Effector CD4-positive, alpha-beta T cell (primary cell): Measurements from ENCODE around the gene PLG.
A peak's percentile ranks its signal among the peaks of the same experiment; 100 is the strongest.
"Not testable (repeated sequence)": the region's sequence is repeated elsewhere in the genome, so short reads cannot be mapped to it uniquely, and the experiment has no call there.

Experiments used
- DNase-seq: peaks from one replicate; pipeline ENCODE4 v3.0.0-alpha.2; 2020

Gene PLG

DNA sequence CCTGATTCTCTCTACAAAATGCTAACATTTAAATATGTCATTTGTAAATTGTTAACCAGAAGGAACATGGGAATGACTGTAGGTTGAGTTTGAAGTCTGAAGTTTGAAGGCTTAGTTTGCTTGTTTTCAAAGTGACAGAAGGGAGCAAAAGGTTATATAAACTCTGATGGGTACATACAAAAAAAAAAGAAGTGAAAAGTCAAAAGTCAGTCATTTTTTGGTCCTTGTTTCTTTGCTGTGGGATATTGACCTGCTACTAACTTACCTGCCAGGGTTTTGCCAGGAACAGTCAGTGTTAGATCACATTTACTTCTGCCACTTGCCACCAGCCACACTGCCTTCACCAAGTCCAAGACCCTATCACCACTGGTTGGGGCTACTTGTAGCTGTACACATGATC lies 6.9 kb downstream of the PLG start:
- not testable (repeated sequence) for DNase-seq

- DNase-seq = no peak
These were observed 12.8 kb downstream of the PLG start for GRCh38 chr6:160714731-160715316.

GRCh38 chr6:160730911-160731310 lies 28.9 kb downstream of the PLG start:
- no peak for DNase-seq

DNA sequence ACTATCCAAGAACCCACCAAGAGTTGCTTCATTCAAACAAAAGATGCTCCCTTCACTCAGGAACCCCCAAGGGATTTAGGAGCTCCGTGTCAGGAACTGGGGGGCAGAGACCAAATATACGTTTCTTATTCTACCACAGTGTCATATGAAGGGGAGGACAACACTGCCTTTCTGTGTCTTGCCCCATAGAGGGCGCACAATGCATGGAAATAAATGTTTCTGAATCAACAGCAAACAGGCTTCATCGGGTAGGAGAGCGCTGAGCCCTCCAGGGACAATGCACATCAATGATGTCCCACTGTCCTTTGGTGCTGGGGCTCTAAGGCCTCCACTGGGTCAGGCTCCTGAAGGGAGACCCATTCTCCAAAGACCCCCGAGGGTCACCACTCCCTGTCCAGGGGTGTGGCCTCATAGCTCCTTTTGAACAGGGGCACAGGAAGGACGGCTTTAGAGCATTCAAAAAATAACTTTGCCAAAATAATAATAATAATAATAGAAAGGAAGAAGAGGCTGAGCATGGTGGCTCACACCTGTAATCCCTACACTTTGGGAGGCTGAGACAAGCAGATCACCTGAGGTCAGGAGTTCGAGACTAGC lies 31.1 kb downstream of the PLG start:
- DNase-seq = no peak

DNA sequence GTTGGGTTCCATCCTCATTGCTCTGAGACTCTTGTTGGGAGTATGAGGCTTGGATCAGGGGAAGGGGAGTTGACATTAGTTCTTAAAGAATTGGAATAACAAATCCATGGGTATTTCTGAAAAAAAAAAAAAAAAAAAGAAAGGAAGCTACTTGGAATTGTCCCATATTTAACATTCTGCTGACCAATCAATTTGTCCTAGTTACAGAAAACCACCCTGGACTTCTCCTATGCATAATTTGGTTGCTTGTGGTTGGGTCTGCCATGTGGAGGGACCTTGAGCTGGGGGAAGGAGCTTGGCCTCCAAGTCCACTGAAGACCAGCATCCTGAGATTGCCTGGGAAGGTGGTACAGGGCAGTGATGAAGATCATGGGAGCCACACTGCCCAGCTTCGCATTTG lies 32.6 kb downstream of the PLG start:
- no peak for DNase-seq

DNA sequence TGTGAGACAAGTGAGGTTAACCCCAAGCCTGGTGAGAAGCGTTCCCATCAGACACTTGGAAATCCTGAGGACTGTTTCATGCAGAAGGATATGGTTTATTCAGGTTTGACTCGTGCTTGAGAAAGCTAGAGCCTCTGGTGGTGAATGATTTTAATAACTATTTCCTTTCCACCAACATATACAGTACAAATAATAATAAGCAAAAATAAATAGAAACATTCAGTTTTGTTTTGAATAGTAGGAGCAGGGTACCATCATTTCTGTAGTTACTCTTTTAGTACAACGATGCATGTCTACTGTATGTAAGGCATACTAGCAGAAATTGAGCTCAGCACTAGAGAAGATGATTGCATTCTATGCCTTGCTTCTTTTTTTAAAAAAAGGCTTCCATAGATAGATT lies 33.5 kb downstream of the PLG start:
- DNase-seq = no peak

DNA sequence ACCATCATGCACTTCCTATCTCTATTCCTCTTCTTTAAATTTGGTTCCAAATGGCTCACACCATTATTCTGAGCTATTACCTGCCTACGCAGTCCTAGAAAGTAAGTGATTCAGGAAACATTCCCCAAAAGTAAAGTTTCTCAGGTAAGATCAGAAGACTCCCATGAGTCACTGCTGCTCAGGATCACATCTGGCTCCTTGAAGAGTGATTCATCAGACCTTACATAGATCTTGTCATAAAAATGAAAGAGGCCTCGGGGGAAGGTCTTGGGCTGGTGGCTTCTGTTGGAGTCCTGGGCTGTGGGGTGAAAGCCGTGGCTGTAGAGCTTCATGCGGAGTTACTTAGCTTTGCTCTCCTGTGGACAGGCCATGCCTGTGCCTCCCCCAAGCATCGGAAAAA lies 35.9 kb downstream of the PLG start:
- DNase-seq = no peak

DNA sequence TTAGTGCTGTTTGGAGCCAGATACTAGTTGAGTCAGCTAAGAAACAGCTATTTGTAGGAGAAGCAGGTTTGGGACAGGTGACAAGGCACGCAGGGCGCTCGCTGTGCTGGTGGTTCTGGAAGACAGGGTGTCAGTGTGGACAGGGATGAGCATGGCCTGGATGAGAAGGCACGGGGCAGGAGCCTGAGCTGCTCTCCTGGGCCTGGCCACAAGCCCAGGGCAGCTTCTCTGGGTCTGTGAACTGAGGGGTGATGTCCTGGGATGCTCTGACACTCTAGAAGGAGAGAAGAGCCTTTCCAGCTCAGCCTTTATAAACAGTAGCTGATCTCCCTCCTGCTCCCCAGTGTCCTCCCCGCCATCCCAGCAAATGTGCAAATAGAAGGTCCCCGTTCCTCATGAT lies 37.9 kb downstream of the PLG start:
- no peak for DNase-seq

- not testable (repeated sequence) for DNase-seq
These were observed 39.0 kb downstream of the PLG start for GRCh38 chr6:160741012-160741411.

DNA sequence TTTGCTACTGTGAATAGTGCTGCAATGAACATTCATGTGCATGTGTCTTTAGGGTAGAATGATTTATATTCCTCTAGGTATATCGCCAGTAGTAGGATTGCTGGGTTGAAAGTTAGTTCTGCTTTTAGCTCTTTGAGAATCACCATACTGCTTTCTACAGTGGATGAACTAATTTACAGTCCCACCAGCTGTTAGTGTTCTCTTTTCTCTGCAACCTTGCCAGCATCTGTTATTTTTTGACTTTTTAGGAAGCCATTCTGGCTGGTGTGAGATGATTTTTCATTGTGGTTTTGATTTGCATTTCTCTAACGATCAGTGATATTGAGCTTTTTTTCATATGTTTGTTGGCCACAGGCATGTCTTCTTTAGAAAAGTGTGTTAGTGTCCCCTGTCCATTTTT lies 40.0 kb downstream of the PLG start:
- no peak for DNase-seq

- DNase-seq = no peak
These were observed 48.2 kb downstream of the PLG start for GRCh38 chr6:160750276-160750689.

- not testable (repeated sequence) for DNase-seq
These were observed 51.2 kb downstream of the PLG start for GRCh38 chr6:160753211-160753610.

DNA sequence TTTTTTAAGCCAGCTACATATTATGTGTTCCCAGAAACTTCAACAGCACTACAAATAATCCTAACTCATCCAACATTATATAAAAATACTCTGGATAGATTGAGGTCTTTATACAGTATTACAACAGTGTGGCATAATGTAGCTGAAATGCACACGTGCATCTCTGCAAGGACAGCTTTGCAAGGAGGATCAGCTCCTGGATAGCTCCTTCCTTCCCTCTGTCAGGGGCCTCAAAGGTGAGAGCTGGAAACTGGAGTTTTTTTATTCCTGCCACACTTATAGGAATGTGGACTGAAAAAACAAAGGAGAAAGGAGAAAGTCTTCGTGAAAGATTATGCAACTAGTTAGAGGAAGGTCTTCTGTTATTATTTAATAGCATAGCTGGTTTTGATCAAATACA lies 53.1 kb downstream of the PLG start:
- no peak for DNase-seq

- no peak for DNase-seq
These were observed 54.0 kb downstream of the PLG start for GRCh38 chr6:160756021-160756420.

GRCh38 chr6:160756871-160757270 lies 54.8 kb downstream of the PLG start:
- DNase-seq = no peak

- DNase-seq = no peak
These were observed 62.8 kb downstream of the PLG start for GRCh38 chr6:160764847-160765246.

GRCh38 chr6:160765412-160765811 lies 63.4 kb downstream of the PLG start:
- DNase-seq = no peak

DNA sequence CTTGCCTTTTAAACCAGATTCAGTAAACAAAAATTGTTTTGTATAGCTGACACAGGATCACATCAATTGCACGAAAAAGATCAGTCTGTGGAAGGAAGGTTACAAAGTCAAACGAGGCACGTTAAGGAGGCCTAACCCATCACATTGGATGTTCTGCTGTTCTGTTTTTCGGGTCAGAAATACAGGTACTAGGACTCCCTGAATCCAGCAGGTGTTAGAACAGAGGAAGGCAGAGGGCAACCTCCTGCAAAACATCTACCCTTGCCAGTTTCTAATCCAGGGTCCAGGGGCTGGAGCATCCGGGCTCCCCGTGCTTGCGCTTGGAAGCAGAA lies 64.6 kb downstream of the PLG start:
- no peak for DNase-seq

- peak; percentile 8 for DNase-seq
These were observed 65.1 kb downstream of the PLG start for GRCh38 chr6:160766989-160767646.

- DNase-seq = no peak
These were observed 65.6 kb downstream of the PLG start for GRCh38 chr6:160767647-160768019.

DNA sequence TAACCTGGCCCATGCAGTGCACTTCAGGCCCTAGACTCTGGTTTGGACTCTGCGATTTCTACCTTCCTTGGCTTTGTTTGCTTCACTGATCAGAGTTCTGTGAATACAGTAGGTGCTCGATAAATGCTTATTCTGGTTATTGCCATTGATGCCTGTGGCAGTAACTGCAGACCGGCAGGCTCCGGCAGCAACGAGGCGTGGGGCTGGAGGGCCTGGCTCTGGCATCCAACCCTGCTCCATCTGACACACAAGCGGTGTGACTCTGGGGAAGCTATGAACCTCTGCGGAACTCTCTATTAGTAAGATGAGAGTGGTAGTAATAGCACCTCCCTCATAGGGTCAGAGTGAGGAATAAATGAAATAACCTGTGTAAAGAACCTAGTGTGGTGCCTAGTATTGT lies 66.1 kb downstream of the PLG start:
- no peak for DNase-seq

DNA sequence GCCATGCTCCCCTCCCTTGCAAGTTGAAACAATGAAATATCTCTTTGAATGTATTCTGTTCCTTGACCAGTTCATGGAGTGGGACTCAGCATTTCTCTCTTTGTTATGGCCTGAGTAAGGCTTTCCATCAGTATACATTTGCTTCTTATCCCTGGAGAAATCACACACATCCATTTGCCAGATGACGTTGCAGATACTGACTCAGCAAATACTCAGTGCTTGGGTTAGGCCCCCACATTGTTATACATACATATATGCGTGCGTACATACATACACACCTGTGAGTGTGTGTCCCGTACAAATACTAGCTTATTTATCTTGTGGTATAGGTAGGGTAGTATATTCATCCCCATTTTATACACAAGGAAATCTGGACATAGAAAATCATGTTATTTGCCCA lies 72.4 kb downstream of the PLG start:
- no peak for DNase-seq

DNA sequence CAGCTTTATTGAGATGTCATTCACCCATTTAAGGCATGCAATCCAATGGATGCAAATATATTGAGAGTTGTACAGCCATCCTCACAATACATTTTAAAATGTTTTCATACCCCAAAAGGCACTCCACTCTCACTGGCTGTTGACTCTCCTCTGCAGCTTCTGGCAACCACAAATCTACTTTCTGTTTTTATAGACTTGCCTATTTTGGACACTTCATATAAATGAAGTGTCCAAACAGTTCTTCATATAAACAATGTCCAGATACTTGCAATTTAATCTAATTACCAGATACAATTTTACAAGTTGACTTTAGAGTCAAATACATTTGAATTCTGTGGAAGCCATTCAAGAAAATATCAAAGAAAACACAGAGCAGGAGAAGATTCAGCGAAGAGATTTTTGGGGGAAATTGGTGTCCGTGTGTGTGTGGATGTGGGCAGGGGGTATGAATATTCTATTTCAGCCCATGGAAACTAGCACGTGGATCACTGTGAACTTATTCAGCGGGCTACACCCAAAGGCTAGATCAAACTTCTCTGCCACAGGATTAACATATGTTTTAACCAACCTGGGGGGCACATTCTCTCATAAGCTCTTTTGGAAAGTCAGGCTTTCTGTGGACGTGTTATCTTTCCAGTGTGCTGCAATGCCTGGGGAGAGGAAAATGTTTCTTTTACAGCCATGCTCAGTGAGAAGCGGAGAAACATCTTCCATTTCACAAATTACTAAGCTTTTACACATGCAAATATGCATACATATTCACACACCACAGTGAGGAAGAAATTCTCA lies 73.9 kb downstream of the PLG start:
- DNase-seq = no peak

GRCh38 chr6:160779095-160779494 lies 77.1 kb downstream of the PLG start:
- not testable (repeated sequence) for DNase-seq
